Activated T-helper 9 cell treated with anti-CD3 and anti-CD28 coated beads, Interleukin-2, amount 50 U/mL, for 16 hours (primary cell): ENCODE results near the gene IL1R2.

ENCODE experiments used
- DNase-seq: peaks from one replicate; pipeline ENCODE4 v3.0.0-alpha.2; 2020; ENCODE audit warnings: low read depth

The IL1R2 gene

GRCh38 chr2:101975171-101975870 is 16.4 kb upstream of the IL1R2 start:
- DNase-seq = no peak

- no peak for DNase-seq
These were observed 14.9 kb upstream of the IL1R2 start for GRCh38 chr2:101976891-101977290.

- no peak for DNase-seq
These were observed 11.4 kb upstream of the IL1R2 start for GRCh38 chr2:101980368-101980767.

- DNase-seq = no peak
These were observed 10.7 kb upstream of the IL1R2 start for GRCh38 chr2:101981066-101981465.

GRCh38 chr2:101981504-101981903 is 10.3 kb upstream of the IL1R2 start:
- no peak for DNase-seq

GRCh38 chr2:101982495-101983029 is 9.2 kb upstream of the IL1R2 start:
- DNase-seq = no peak

GRCh38 chr2:101983486-101983885 is 8.3 kb upstream of the IL1R2 start:
- DNase-seq = no peak

GRCh38 chr2:101983928-101984327 is 7.8 kb upstream of the IL1R2 start:
- no peak for DNase-seq

- DNase-seq = no peak
These were observed 7.1 kb upstream of the IL1R2 start for GRCh38 chr2:101984656-101985055.

GRCh38 chr2:101985101-101985792 is 6.5 kb upstream of the IL1R2 start:
- DNase-seq = no peak

- DNase-seq = no peak
These were observed 6.0 kb upstream of the IL1R2 start for GRCh38 chr2:101985793-101986164.

- DNase-seq = no peak
These were observed 5.4 kb upstream of the IL1R2 start for GRCh38 chr2:101986376-101986775.

- no peak for DNase-seq
These were observed 4.7 kb upstream of the IL1R2 start for GRCh38 chr2:101986804-101987740.

GRCh38 chr2:101987832-101988231 is 3.9 kb upstream of the IL1R2 start:
- no peak for DNase-seq

- DNase-seq = no peak
These were observed 3.2 kb upstream of the IL1R2 start for GRCh38 chr2:101988541-101988940.

GRCh38 chr2:101989740-101990460 is 1.9 kb upstream of the IL1R2 start:
- no peak for DNase-seq

- no peak for DNase-seq
These were observed 2.0 kb downstream of the IL1R2 start for GRCh38 chr2:101993772-101994171.

- DNase-seq = no peak
These were observed 3.3 kb downstream of the IL1R2 start for GRCh38 chr2:101995019-101995418.

- no peak for DNase-seq
These were observed 4.0 kb downstream of the IL1R2 start for GRCh38 chr2:101995804-101996203.

GRCh38 chr2:101998556-101998895 is 6.8 kb downstream of the IL1R2 start:
- no peak for DNase-seq

GRCh38 chr2:101998896-101999789 is 7.4 kb downstream of the IL1R2 start:
- DNase-seq = no peak
